SK-N-MC (cell line): ENCODE results near the gene SERGEF.

Experiments used
- EZH2 ChIP-seq: fragments of 200-600 bp; sonication (generic); IDR thresholded peaks from one replicate; pipeline ENCODE4 v1.6.1; 2017; ENCODE audit warnings: antibody characterized with exemption
- FOXP2 ChIP-seq: optimal IDR thresholded peaks from 2 replicates; pipeline ENCODE3; 2011; ENCODE audit warnings: mild to moderate bottlenecking, moderate library complexity; ENCODE audit not compliant: insufficient read depth; ENCODE audit errors: extremely low read length, control extremely low read depth
- POLR2AphosphoS5 ChIP-seq: IDR thresholded peaks from 2 replicates; pipeline ENCODE4 v1.6.1; 2012; ENCODE audit warnings: mild to moderate bottlenecking, low read depth, low read length, borderline replicate concordance

DNA sequence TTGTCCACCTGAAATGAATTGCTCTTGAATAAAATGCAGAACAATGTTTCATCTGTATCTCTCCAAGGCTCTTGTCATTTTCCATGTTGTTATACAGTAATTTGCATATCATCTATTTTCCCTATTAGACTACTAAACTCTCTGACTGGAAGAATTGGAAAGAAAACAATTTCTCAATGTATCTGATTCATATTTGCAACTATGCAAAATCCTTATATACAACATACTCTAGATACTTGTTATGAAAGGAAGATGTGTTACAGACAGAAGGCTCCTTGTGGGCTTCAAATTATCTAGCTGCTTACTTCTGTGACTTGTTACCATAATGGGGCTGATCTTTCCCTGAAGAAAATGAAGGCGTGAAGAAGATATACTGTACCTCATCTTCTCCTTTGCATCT, 9.6 kb upstream of the SERGEF start:
- TF ChIP-seq EZH2: no peak
- TF ChIP-seq POLR2AphosphoS5: no peak
- TF ChIP-seq FOXP2: no peak
